ENCODE results near the gene PHC2. TPM values are rescaled to one million over a fixed set of nuclear protein-coding genes. Genes with fewer than 3 reads are reported as not detected.
"Not testable (repeated sequence)": the region's sequence is repeated elsewhere in the genome, so short reads cannot be mapped to it uniquely, and the experiment has no call there.

Gene PHC2
- total RNA-seq, 1 donor from 2014 or later, result 222 TPM

DNA sequence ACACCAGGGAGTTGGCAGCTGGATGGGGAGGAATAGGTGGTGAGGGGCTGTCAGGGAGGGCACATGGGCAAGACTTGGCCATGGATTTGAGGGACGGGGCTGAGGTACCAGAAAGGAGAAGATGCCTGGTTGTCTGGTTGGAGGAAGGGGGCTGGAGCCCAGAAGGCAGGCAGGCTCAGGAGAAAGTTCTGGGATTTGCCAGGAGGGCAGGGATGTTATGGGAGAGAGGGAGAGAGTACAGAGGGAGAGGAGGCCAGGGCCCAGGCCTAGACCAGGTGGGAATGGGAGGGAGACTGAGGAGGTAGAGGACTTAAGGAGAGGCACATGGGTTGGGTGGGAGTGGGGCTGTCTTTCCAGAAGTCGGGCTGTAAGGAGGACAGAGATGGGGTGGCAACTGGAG lies 114.3 kb downstream of the PHC2 start:
- H3K27me3 ChIP-seq, result no peaks in the 10 kb centered on the region
- H3K36me3 ChIP-seq, result peaks cover 0 to 4% of the 10 kb centered on the region in 2 donors
- no peak for DNase-seq (ENCODE audit: low spot score in 2 of 2)
- TF ChIP-seq, protein P1, sequence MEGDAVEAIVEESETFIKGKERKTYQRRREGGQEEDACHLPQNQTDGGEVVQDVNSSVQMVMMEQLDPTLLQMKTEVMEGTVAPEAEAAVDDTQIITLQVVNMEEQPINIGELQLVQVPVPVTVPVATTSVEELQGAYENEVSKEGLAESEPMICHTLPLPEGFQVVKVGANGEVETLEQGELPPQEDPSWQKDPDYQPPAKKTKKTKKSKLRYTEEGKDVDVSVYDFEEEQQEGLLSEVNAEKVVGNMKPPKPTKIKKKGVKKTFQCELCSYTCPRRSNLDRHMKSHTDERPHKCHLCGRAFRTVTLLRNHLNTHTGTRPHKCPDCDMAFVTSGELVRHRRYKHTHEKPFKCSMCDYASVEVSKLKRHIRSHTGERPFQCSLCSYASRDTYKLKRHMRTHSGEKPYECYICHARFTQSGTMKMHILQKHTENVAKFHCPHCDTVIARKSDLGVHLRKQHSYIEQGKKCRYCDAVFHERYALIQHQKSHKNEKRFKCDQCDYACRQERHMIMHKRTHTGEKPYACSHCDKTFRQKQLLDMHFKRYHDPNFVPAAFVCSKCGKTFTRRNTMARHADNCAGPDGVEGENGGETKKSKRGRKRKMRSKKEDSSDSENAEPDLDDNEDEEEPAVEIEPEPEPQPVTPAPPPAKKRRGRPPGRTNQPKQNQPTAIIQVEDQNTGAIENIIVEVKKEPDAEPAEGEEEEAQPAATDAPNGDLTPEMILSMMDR (IDR thresholded peaks at IDR 0.05), result no peak
- no peak overlapping the region for H3K4me3 ChIP-seq
- H3K27ac ChIP-seq, result no peak overlapping the region
- intact Hi-C loops (cut with DNase I), result no loop called here
- no peaks in the 10 kb centered on the region for H3K4me1 ChIP-seq
- H3K9me3 ChIP-seq, result no peaks in the 10 kb centered on the region

DNA sequence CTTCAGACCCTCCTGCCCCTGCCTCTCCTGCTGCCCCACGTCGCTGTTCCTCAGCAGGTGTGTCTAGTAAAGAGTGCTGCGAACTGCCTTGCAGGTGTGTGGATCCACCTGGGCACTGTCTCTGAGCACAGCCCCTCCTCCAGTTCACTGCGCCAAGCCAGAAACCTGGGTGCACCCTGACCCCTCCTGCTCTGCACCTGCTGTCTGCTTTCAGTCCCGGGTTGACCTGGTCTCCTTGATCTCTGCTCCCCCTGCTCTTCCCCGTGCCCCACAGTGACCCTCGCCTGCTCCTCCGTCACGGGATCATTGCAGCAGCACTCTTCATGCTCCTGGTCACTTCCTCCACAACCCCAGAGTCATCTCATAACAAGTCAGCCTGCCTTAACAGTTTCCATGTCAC lies 116.5 kb downstream of the PHC2 start:
- TF ChIP-seq, protein P1 (IDR thresholded peaks at IDR 0.05), result no peak
- no peaks in the 10 kb centered on the region for H3K9me3 ChIP-seq

DNA sequence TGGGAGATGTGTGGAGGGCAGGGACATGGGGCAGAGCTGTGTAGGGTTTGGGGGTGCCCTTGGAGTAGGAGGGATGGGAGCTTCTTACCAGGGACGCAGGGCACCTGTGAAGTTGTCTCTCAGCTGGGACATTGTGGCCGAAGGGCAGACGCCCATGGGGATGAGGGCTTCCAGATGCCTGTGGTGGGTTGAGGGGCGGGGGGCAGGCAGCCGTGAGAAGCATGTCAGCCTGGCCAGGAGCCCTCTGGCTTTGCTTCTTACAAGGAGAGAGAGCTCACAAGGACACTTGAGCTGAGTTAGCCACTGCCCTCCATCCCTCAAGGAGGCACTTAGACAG lies 118.5 kb downstream of the PHC2 start:
- no peaks in the 10 kb centered on the region for H3K4me1 ChIP-seq
- no peak overlapping the region for H3K27ac ChIP-seq
- H3K27me3 ChIP-seq, result no peaks in the 10 kb centered on the region
- intact Hi-C loops (cut with DNase I), result no loop called here
- DNase-seq (ENCODE audit: low spot score in 2 of 2), result no peak
- H3K9me3 ChIP-seq, result no peaks in the 10 kb centered on the region
- H3K4me3 ChIP-seq, result no peak overlapping the region
- TF ChIP-seq, protein P1 (IDR thresholded peaks at IDR 0.05), result no peak
- H3K36me3 ChIP-seq, result no peaks in the 10 kb centered on the region

More for the DNA sequence above, 116.5 kb downstream of the PHC2 start:
- Histone ChIP-seq H3K36me3 (no peaks in the 10 kb centered on the region), H3K4me1 (no peaks in the 10 kb centered on the region), H3K27me3 (no peaks in the 10 kb centered on the region), H3K27ac (no peak overlapping the region), H3K4me3 (no peak overlapping the region)
- no peak for DNase-seq (ENCODE audit: low spot score in 2 of 2)
- intact Hi-C loops (cut with DNase I), result no loop called here

DNA sequence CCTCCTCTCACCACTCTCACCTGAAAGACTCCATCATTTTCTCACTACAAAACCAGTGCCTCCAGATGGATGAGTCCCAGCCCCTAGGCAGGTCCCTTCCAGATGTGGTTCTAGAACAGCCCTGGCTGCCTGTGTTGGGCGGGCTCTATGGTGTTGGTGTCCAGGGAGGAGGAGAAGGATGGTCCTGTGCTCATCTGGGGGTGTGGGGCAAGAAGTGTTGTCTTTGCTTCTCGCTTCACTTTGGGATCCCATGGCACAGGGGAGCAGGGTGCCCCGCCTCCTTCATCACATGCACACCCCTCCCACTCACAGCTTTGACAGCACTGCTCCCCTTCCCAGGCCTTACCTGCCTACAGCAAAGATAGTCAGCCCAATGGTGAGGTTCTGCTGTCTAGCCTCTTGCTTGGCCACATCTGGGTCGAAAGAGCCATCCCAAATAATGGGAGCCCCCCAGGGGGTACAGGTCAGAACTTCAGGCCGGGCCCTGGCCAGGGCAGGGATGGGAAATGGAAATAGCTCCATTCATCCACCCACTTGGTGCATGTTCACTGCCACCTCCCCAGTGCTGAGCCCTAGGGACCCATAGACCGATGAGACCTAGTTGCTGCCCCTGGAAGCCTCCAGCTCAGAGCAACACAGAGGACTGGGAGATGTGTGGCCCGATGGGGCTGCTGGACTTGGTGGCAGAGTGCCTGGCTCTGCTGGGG lies 119.0 kb downstream of the PHC2 start:
- Histone ChIP-seq H3K4me1 (peaks cover under 1 to 2% of the 10 kb centered on the region in 2 donors), H3K27ac (no peak overlapping the region), H3K4me3 (no peak overlapping the region), H3K9me3 (no peaks in the 10 kb centered on the region), H3K36me3 (no peaks in the 10 kb centered on the region), H3K27me3 (no peaks in the 10 kb centered on the region)
- TF ChIP-seq, protein P1 (IDR thresholded peaks at IDR 0.05), result no peak
- intact Hi-C loops (cut with DNase I), result no loop called here
- DNase-seq (ENCODE audit: low spot score in 2 of 2), result no peak

- no peak overlapping the region for H3K4me3 ChIP-seq
- TF ChIP-seq, protein P1 (IDR thresholded peaks at IDR 0.05), result no peak
- peaks cover 3% of the 10 kb centered on the region in 2 donors for H3K4me1 ChIP-seq
- no peaks in the 10 kb centered on the region for H3K27me3 ChIP-seq
- H3K27ac ChIP-seq, result no peak overlapping the region
- no peaks in the 10 kb centered on the region for H3K9me3 ChIP-seq
- intact Hi-C loops (cut with DNase I), result no loop called here
- H3K36me3 ChIP-seq, result no peaks in the 10 kb centered on the region
- peak in 1 of 2 donors; percentile 2 for DNase-seq (ENCODE audit: low spot score in 2 of 2)
Measured at GRCh38 chr1:33310702-33311101, 120.2 kb downstream of the PHC2 start.

- H3K9me3 ChIP-seq; DNase-seq (ENCODE audit: low spot score in 2 of 2); H3K36me3 ChIP-seq; H3K27me3 ChIP-seq; H3K4me3 ChIP-seq; intact Hi-C loops (cut with DNase I); H3K27ac ChIP-seq; H3K4me1 ChIP-seq: not testable (repeated sequence)
Measured at GRCh38 chr1:33309351-33309750, 121.5 kb downstream of the PHC2 start.

Data from ascending aorta (tissue), 2 donors.